Stimulated activated naive CD4-positive, alpha-beta T cell treated with Interleukin-2 at 50 U/mL for 16 hours (primary cell): ENCODE data around the gene GPR119.
A peak's percentile ranks its signal among the peaks of the same experiment; 100 is the strongest.
"Not testable (repeated sequence)": the region's sequence is repeated elsewhere in the genome, so short reads cannot be mapped to it uniquely, and the experiment has no call there.

ENCODE experiments used
- DNase-seq: peaks from one replicate; lab custom pipeline; 2025; lab: John Stamatoyannopoulos, UW

The GPR119 gene

GRCh38 chrX:130339408-130340222 lies 45.9 kb downstream of the GPR119 start, which contains the start of gene SLC25A14:
SLC25A14 (plus strand) TSS chrX:130339919; CDS start chrX:130340279, 360 bp downstream.
- DNase-seq: peak; percentile 55

- DNase-seq: not testable (repeated sequence)
Observed at GRCh38 chrX:130338869-130339268, 46.6 kb downstream of the GPR119 start.

- no peak for DNase-seq
Observed at GRCh38 chrX:130336531-130336930, 48.9 kb downstream of the GPR119 start.
